ENCODE data around the gene TBC1D3I. TPM values are rescaled to one million over a fixed set of nuclear protein-coding genes. Genes with fewer than 3 reads are reported as not detected.
"Not testable (repeated sequence)": the region's sequence is repeated elsewhere in the genome, so short reads cannot be mapped to it uniquely, and the experiment has no call there.

Gene TBC1D3I
- total and polyA plus RNA-seq, 2 donors (not counting 1 experiment from before 2014, with no cell fraction given) = under 0.01 to 0.03 TPM

DNA sequence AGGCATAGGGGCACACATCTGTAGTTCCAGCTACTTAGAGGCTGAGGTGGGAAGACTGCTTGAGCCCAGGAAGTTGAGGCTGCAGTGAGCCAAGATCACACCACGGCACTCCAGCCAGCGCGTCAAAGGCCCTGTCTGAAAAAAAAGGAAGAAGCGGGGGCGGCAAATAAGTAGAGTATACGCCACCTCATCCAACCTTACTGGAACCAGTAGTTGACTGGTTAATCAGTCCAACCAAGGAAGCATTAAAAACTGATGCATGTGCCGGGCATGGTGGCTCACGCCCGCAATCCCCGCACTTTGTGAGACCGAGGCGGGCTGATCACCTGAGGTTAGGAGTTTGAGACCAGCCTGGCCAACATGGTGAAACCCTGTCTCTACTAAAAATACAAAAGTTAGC is 41.4 kb downstream of the TBC1D3I start:
- H3K36me3 ChIP-seq (ENCODE audit: control insufficient read depth, insufficient read depth, low read length); H3K27me3 ChIP-seq (ENCODE audit: control insufficient read depth, insufficient read depth, low read length); H3K4me3 ChIP-seq (replicated peaks in 1 of 4; ENCODE audit: control extremely low read depth in 1 of 4, insufficient read depth in 1 of 4, low read depth in 3 of 4, low read length in 4 of 4); H3K79me2 ChIP-seq (ENCODE audit: control insufficient read depth, insufficient read depth, low read length); H3K9me3 ChIP-seq (ENCODE audit: control insufficient read depth, insufficient read depth, low read depth, low read length); H3K4me2 ChIP-seq (ENCODE audit: extremely low read depth, insufficient read depth, low read length); H2AFZ ChIP-seq (ENCODE audit: low read length); H3K27ac ChIP-seq (ENCODE audit: insufficient read depth, low read length); H3K4me1 ChIP-seq (ENCODE audit: control insufficient read depth, extremely low read depth, insufficient read depth, low read length); H4K20me1 ChIP-seq (ENCODE audit: control insufficient read depth, extremely low read depth, insufficient read depth, low read length); DNase-seq (ENCODE audit: low read depth in 2 of 2); H3K9ac ChIP-seq (ENCODE audit: insufficient read depth, low read length): not testable (repeated sequence)

DNA sequence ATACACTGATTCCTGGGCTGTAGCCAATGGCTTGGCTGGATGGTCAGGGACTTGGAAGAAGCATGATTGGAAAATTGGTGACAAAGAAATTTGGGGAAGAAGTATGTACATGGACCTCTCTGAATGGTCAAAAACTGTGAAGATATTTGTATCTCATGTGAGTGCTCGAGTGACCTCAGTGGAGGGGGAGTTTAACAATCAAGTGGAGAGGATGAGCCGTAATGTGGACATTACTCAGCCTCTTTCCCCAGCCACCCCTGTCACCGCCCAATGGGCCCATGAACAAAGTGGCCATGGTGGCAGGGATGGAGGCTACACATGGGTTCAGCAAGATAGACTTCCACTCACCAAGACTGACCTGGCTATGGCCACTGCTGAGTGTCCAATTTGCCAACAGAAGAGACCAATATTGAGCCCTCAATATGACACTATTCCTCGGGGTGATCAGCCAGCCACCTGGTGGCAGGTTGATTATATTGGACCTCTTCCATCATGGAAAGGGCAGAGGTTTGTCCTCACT is 42.7 kb downstream of the TBC1D3I start:
- H3K4me3 ChIP-seq (replicated peaks in 1 of 4; ENCODE audit: control extremely low read depth in 1 of 4, insufficient read depth in 1 of 4, low read depth in 3 of 4, low read length in 4 of 4); H3K27me3 ChIP-seq (ENCODE audit: control insufficient read depth, insufficient read depth, low read length); H4K20me1 ChIP-seq (ENCODE audit: control insufficient read depth, extremely low read depth, insufficient read depth, low read length); H3K9ac ChIP-seq (ENCODE audit: insufficient read depth, low read length); H3K4me2 ChIP-seq (ENCODE audit: extremely low read depth, insufficient read depth, low read length); DNase-seq (ENCODE audit: low read depth in 2 of 2); H2AFZ ChIP-seq (ENCODE audit: low read length); H3K79me2 ChIP-seq (ENCODE audit: control insufficient read depth, insufficient read depth, low read length); H3K9me3 ChIP-seq (ENCODE audit: control insufficient read depth, insufficient read depth, low read depth, low read length); H3K36me3 ChIP-seq (ENCODE audit: control insufficient read depth, insufficient read depth, low read length); H3K4me1 ChIP-seq (ENCODE audit: control insufficient read depth, extremely low read depth, insufficient read depth, low read length); H3K27ac ChIP-seq (ENCODE audit: insufficient read depth, low read length): not testable (repeated sequence)

DNA sequence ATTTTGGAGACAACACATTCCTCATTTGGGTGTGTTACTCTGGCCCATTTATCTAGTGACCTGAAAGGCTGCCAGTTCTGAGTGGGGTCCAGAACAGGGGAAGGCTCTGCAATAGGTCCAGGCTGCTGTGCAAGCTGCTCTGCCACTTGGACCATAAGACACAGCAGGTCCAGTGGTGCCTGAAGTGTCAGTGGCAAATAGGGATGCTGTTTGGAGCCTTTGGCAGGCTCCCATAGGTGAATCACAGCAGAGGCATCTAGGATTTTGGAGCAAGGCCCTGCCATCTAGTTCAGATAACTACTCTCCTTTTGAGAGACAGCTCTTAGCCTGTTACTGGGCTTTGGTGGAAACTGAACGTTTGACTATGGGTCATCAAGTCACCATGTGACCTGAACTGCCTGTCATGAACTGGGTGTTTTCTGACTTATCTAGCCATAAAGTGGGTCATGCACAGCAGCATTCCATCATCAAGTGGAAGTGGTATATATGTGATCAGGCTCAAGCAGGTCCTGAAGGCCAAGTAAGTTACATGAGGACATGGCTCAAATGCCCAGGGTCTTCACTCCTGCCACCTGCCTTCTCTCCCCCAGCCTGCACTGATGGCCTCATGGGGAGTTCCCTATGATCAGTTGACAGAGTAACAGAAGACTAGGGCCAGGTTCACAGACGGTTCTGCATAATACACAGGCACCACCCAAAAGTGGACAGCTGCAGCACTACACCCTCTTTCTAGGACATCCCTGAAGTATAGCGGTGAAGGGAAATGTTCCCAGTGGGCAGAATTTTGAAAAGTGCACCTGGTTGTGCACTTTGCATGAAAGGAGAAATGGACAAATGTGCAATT is 43.4 kb downstream of the TBC1D3I start:
- H3K9me3 ChIP-seq (ENCODE audit: control insufficient read depth, insufficient read depth, low read depth, low read length); H3K9ac ChIP-seq (ENCODE audit: insufficient read depth, low read length); H3K27me3 ChIP-seq (ENCODE audit: control insufficient read depth, insufficient read depth, low read length); H3K4me2 ChIP-seq (ENCODE audit: extremely low read depth, insufficient read depth, low read length); H3K27ac ChIP-seq (ENCODE audit: insufficient read depth, low read length); DNase-seq (ENCODE audit: low read depth in 2 of 2); H4K20me1 ChIP-seq (ENCODE audit: control insufficient read depth, extremely low read depth, insufficient read depth, low read length); H3K36me3 ChIP-seq (ENCODE audit: control insufficient read depth, insufficient read depth, low read length); H2AFZ ChIP-seq (ENCODE audit: low read length); H3K4me1 ChIP-seq (ENCODE audit: control insufficient read depth, extremely low read depth, insufficient read depth, low read length); H3K79me2 ChIP-seq (ENCODE audit: control insufficient read depth, insufficient read depth, low read length); H3K4me3 ChIP-seq (replicated peaks in 1 of 4; ENCODE audit: control extremely low read depth in 1 of 4, insufficient read depth in 1 of 4, low read depth in 3 of 4, low read length in 4 of 4): not testable (repeated sequence)

DNA sequence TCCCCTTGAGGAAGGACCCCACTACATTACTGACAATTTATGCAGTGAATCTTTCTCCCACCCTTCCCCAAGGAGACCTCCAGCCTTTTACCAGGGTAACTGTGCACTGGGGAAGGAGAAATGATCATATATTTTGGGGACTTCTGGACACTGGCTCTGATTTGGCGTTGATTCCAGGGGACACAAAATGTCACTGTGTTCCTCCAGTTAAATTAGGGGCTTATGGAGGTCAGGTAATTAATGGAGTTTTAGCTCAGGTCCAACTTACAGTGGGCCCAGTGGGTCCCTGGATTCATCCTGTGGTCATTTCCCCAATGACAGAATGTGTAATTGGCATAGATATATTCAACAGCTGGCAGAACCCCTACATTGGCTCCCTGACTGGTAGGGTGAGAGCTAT is 44.8 kb downstream of the TBC1D3I start:
- not testable (repeated sequence) for H3K4me2 ChIP-seq (ENCODE audit: extremely low read depth, insufficient read depth, low read length); H3K27me3 ChIP-seq (ENCODE audit: control insufficient read depth, insufficient read depth, low read length); H3K9me3 ChIP-seq (ENCODE audit: control insufficient read depth, insufficient read depth, low read depth, low read length); H3K79me2 ChIP-seq (ENCODE audit: control insufficient read depth, insufficient read depth, low read length); H3K4me3 ChIP-seq (replicated peaks in 1 of 4; ENCODE audit: control extremely low read depth in 1 of 4, insufficient read depth in 1 of 4, low read depth in 3 of 4, low read length in 4 of 4); H3K4me1 ChIP-seq (ENCODE audit: control insufficient read depth, extremely low read depth, insufficient read depth, low read length); H4K20me1 ChIP-seq (ENCODE audit: control insufficient read depth, extremely low read depth, insufficient read depth, low read length); H3K27ac ChIP-seq (ENCODE audit: insufficient read depth, low read length); H3K9ac ChIP-seq (ENCODE audit: insufficient read depth, low read length); H2AFZ ChIP-seq (ENCODE audit: low read length); DNase-seq (ENCODE audit: low read depth in 2 of 2); H3K36me3 ChIP-seq (ENCODE audit: control insufficient read depth, insufficient read depth, low read length)

DNA sequence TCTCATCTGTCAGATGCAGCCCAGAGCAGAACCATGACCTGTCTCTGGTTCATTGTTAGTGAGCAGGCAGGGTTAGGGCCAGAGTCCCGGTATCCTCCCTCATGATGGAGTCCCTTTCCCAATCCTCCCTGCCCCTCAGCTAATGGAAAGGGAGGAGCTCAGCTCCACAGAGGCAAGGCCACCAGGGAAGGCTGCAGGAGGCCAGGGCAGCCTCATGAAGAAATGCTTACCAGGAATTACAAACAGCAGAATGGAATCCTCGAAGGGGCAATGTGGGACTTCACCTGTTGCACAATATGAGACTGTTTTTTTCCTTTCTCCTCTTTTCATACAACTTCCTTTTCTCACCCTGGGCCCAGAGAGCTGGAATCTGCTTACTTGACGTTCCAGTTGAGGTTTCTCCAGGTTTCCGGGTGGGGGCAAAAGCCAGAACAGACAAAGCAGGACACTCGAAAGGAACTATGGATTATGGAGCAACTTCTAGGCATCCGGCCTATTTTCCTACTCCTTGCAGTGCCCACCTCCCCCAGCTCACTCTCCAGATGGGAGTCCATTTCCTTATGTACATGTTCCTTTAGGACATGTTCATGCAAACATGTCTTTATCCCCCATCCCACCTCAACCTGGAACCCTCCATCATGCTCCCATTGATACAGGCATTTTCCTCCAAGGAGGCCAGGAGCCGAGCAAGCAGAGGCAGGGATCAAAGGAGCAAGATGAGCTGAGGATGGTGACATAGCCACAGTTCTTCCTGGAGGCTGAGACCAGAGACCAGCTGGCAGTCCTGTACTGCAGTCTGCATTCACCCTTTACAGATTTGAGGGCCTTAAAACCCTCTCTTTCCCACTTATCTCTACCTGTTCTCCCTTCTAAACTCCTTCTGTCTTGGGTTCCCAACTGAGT is 48.7 kb downstream of the TBC1D3I start:
- H3K9me3 ChIP-seq (ENCODE audit: control insufficient read depth, insufficient read depth, low read depth, low read length); H3K4me1 ChIP-seq (ENCODE audit: control insufficient read depth, extremely low read depth, insufficient read depth, low read length); H3K4me3 ChIP-seq (replicated peaks in 1 of 4; ENCODE audit: control extremely low read depth in 1 of 4, insufficient read depth in 1 of 4, low read depth in 3 of 4, low read length in 4 of 4); H3K9ac ChIP-seq (ENCODE audit: insufficient read depth, low read length); H4K20me1 ChIP-seq (ENCODE audit: control insufficient read depth, extremely low read depth, insufficient read depth, low read length); H3K36me3 ChIP-seq (ENCODE audit: control insufficient read depth, insufficient read depth, low read length); H2AFZ ChIP-seq (ENCODE audit: low read length); DNase-seq (ENCODE audit: low read depth in 2 of 2); H3K27ac ChIP-seq (ENCODE audit: insufficient read depth, low read length); H3K27me3 ChIP-seq (ENCODE audit: control insufficient read depth, insufficient read depth, low read length); H3K4me2 ChIP-seq (ENCODE audit: extremely low read depth, insufficient read depth, low read length); H3K79me2 ChIP-seq (ENCODE audit: control insufficient read depth, insufficient read depth, low read length): not testable (repeated sequence)

Measured in fibroblast of lung (primary cell).